Esophagus muscularis mucosa (tissue), 4 donors: Measurements from ENCODE around the gene ADCYAP1R1.

ENCODE experiments used
- CTCF ChIP-seq, 3 experiments: fragments of 200-600 bp in 2 of 3; fragments of 450-650 bp in 1 of 3; sonication (generic) in 2 of 3; IDR thresholded peaks; one replicate each; pipeline ENCODE4 v1.5.1; 2017 to 2019; ENCODE audit warnings: antibody characterized with exemption in 3 of 3, mild to moderate bottlenecking in 2 of 3, moderate library complexity in 1 of 3
- EP300 ChIP-seq: sonication (generic); formaldehyde crosslinking; IDR thresholded peaks from one replicate; pipeline ENCODE4 v1.6.1; 2017; ENCODE audit warnings: antibody characterized with exemption
- POLR2A ChIP-seq: fragments of 450-650 bp; IDR thresholded peaks from one replicate; pipeline ENCODE4 v1.6.1; 2017; ENCODE audit warnings: antibody characterized with exemption, moderate library complexity, mild to moderate bottlenecking, low read depth
- POLR2AphosphoS5 ChIP-seq, 2 donors: sonication (generic); formaldehyde crosslinking; IDR thresholded peaks; one replicate each; pipeline ENCODE4 v1.6.1; 2017; ENCODE audit warnings: antibody characterized with exemption in 2 of 2

GRCh38 chr7:31120800-31121513, 68.8 kb downstream of the ADCYAP1R1 start:
- TF ChIP-seq POLR2A (no peak), CTCF (IDR thresholded peaks at IDR 0.05) (no peak), POLR2AphosphoS5 (IDR thresholded peaks at IDR 0.05) (no peak), EP300 (no peak)
